Glutamatergic neuron (in vitro differentiated cells): Measurements from ENCODE around the gene COP1. TPM values are rescaled to one million over a fixed set of nuclear protein-coding genes. Genes with fewer than 3 reads are reported as not detected.

Source experiments
- DNase-seq: peaks from one replicate; pipeline ENCODE4 v3.0.0; 2022
- H3K27ac Mint-ChIP-seq: one replicate; pipeline ENCODE4 v1.8.0; 2020; ENCODE audit warnings: mild to moderate bottlenecking, mixed read lengths, inconsistent platforms; ENCODE audit not compliant: unreplicated experiment
- H3K27me3 Mint-ChIP-seq: one replicate; pipeline ENCODE4 v1.8.0; 2020; ENCODE audit warnings: mild to moderate bottlenecking, moderate library complexity, mixed read lengths, inconsistent platforms; ENCODE audit not compliant: unreplicated experiment
- H3K36me3 Mint-ChIP-seq: one replicate; pipeline ENCODE4 v1.8.0; 2020; ENCODE audit warnings: mild to moderate bottlenecking, mixed read lengths, inconsistent platforms; ENCODE audit not compliant: unreplicated experiment
- H3K4me1 Mint-ChIP-seq: one replicate; pipeline ENCODE4 v1.8.0; 2020; ENCODE audit warnings: mild to moderate bottlenecking, low read depth, mixed read lengths, inconsistent platforms; ENCODE audit not compliant: unreplicated experiment
- H3K4me3 Mint-ChIP-seq: one replicate; pipeline ENCODE4 v1.8.0; 2020; ENCODE audit warnings: mild to moderate bottlenecking, mixed read lengths, inconsistent platforms; ENCODE audit not compliant: unreplicated experiment
- H3K9me3 Mint-ChIP-seq: one replicate; pipeline ENCODE4 v1.8.0; 2020; ENCODE audit warnings: mild to moderate bottlenecking, moderate library complexity, mixed read lengths, inconsistent platforms; ENCODE audit not compliant: unreplicated experiment
- CTCF ChIP-seq: fragments of 200-600 bp; sonication (generic); IDR thresholded peaks from one replicate; pipeline ENCODE4 v1.5.0; 2021; ENCODE audit not compliant: partially characterized antibody, unreplicated experiment
- total RNA-seq: library from RNA; stranded (reverse); fragmentation: NEBNext Ultra II Directional; extraction: Animal tissue kit (Norgen Biotek cat#: 25700); gene quantifications from one replicate; pipeline ENCODE4 v1.2.1, GENCODE V29; 2021; ENCODE audit not compliant: unreplicated experiment

COP1 gene
- total RNA-seq, 1 donor from 2014 or later, result 52.3 TPM

DNA sequence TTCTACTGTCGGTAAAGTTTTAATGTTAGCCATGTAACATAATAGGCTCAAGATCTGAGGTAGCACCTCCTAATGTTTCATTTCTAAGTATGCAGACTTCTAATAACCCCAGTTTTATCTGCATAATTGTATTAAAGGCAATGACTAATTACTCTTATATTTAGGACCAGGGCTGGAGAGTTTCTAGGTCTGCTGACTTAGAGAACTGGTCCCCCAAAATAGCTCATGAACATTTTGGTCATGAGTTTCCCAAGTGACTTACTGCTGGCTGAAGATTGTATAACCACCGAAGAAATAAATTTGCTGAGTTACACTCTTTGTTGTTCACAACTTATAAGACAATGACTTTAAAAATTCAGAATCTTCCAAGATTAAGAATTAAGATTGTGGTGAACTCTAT is 265.9 kb downstream of the COP1 start:
- Mint-ChIP-seq H3K4me1 (no peaks in the 10 kb centered on the region), H3K36me3 (no peaks in the 10 kb centered on the region), H3K27me3 (no peaks in the 10 kb centered on the region), H3K27ac (no peak overlapping the region), H3K4me3 (no peak overlapping the region), H3K9me3 (no peaks in the 10 kb centered on the region)
- TF ChIP-seq CTCF, result no peak
- no peak for DNase-seq

GRCh38 chr1:175936736-175937135 is 270.4 kb downstream of the COP1 start:
- TF ChIP-seq CTCF, result no peak
- peaks cover 2% of the 10 kb centered on the region for H3K4me1 Mint-ChIP-seq
- H3K36me3 Mint-ChIP-seq, result no peaks in the 10 kb centered on the region
- peaks cover 2% of the 10 kb centered on the region for H3K27me3 Mint-ChIP-seq
- no peak overlapping the region for H3K4me3 Mint-ChIP-seq
- H3K9me3 Mint-ChIP-seq, result no peaks in the 10 kb centered on the region
- no peak overlapping the region for H3K27ac Mint-ChIP-seq
- no peak for DNase-seq

DNA sequence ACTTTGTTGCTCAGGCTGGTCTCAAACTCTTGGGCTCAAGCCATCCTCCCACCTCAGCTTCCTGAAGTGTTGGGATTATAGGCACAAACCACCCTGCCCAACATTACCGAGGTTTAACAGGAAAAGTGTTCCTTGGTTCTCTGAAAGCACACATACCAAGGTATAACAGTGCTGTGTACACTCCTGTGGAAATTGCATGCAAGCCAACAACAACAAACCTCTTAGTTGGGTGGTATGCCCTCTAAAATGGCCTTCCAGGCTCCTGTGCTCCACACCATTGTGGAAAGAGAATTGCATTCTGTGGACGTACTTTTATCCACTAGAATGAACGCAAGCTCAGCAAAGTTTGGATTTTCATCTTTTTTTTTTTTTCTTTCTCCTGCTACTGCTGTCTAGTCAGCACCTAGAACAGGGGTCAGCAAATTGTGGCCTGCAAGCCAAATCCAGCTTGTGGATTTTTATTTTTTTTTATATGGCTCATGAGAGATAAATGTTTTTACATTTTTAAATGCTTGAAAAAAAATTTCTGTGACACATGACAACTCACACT is 271.4 kb downstream of the COP1 start:
- Mint-ChIP-seq H3K4me3 (no peak overlapping the region), H3K4me1 (peaks cover 2% of the 10 kb centered on the region), H3K27me3 (peaks cover 2% of the 10 kb centered on the region), H3K27ac (no peak overlapping the region), H3K9me3 (no peaks in the 10 kb centered on the region), H3K36me3 (no peaks in the 10 kb centered on the region)
- no peak for TF ChIP-seq CTCF
- DNase-seq, result no peak

- H3K27ac Mint-ChIP-seq, result no peak overlapping the region
- peaks cover 2% of the 10 kb centered on the region for H3K27me3 Mint-ChIP-seq
These were observed 271.9 kb downstream of the COP1 start for GRCh38 chr1:175935166-175935565.

GRCh38 chr1:175933801-175934200 is 273.3 kb downstream of the COP1 start:
- H3K4me1 Mint-ChIP-seq, result peaks cover 2% of the 10 kb centered on the region
- no peak for TF ChIP-seq CTCF
- no peak overlapping the region for H3K27ac Mint-ChIP-seq
- H3K27me3 Mint-ChIP-seq, result peaks cover 2% of the 10 kb centered on the region
- no peak for DNase-seq
- H3K36me3 Mint-ChIP-seq, result no peaks in the 10 kb centered on the region
- no peaks in the 10 kb centered on the region for H3K9me3 Mint-ChIP-seq
- no peak overlapping the region for H3K4me3 Mint-ChIP-seq

More at GRCh38 chr1:175935166-175935565, 271.9 kb downstream of the COP1 start:
- Mint-ChIP-seq H3K9me3 (no peaks in the 10 kb centered on the region), H3K4me1 (peaks cover 2% of the 10 kb centered on the region), H3K4me3 (no peak overlapping the region), H3K36me3 (no peaks in the 10 kb centered on the region)
- TF ChIP-seq CTCF, result no peak
- DNase-seq, result no peak
